ENCODE measurements around the gene IFI35.

- no peak for TF ChIP-seq POLR2A (IDR thresholded peaks at IDR 0.05; ENCODE audit: low read length)
- no peak for TF ChIP-seq CTCF (IDR thresholded peaks at IDR 0.05)
- no peak for TF ChIP-seq JUNB (IDR thresholded peaks at IDR 0.05)
- no peak for TF ChIP-seq RFX5 (IDR thresholded peaks at IDR 0.05)
- TF ChIP-seq REST (IDR thresholded peaks at IDR 0.05) = no peak
- no peak for TF ChIP-seq SREBF2 (IDR thresholded peaks at IDR 0.05)
- no peak for TF ChIP-seq PHF8 (IDR thresholded peaks at IDR 0.05; ENCODE audit: borderline replicate concordance, low read depth)
- TF ChIP-seq HDAC2 (IDR thresholded peaks at IDR 0.05) = no peak
- no peak for TF ChIP-seq CBX8 (IDR thresholded peaks at IDR 0.05)
- TF ChIP-seq MYC (IDR thresholded peaks at IDR 0.05; ENCODE audit: borderline replicate concordance, low read length) = no peak
- no peak for TF ChIP-seq CEBPB (IDR thresholded peaks at IDR 0.05)
Observed at GRCh38 chr17:42991471-42991870, 15.1 kb upstream of the IFI35 start.
